Hepatocyte (in vitro differentiated cells): ENCODE measurements around the gene ASB9. TPM values are rescaled to one million over a fixed set of nuclear protein-coding genes. Genes with fewer than 3 reads are reported as not detected.

Source experiments
- DNase-seq: peaks from one replicate; pipeline ENCODE4 v3.0.0-alpha.2; 2016; ENCODE audit warnings: low spot score
- H2AFZ ChIP-seq: fragments of 200-600 bp; sonication (generic); 2 replicates; pipeline ENCODE4 v1.6.0; 2016; ENCODE audit warnings: antibody characterized with exemption, mild to moderate bottlenecking
- H3K27ac ChIP-seq: fragments of 200-600 bp; sonication (generic); 2 replicates; pipeline ENCODE4 v1.5.1; 2016; ENCODE audit warnings: mild to moderate bottlenecking
- H3K27me3 ChIP-seq: fragments of 200-600 bp; sonication (generic); 2 replicates; pipeline ENCODE4 v1.6.1; 2016
- H3K36me3 ChIP-seq: fragments of 200-600 bp; sonication (generic); replicated peaks from 2 replicates; pipeline ENCODE4 v1.5.1; 2016; ENCODE audit warnings: low read depth; ENCODE audit not compliant: insufficient read depth
- H3K4me1 ChIP-seq: fragments of 200-600 bp; sonication (generic); 2 replicates; pipeline ENCODE4 v1.5.1; 2016; ENCODE audit warnings: mild to moderate bottlenecking, moderate library complexity; ENCODE audit not compliant: insufficient read depth
- H3K4me2 ChIP-seq: fragments of 200-600 bp; sonication (generic); 2 replicates; pipeline ENCODE4 v1.6.0; 2016
- H3K4me3 ChIP-seq: fragments of 200-600 bp; sonication (generic); 2 replicates; pipeline ENCODE4 v1.5.1; 2016; ENCODE audit warnings: mild to moderate bottlenecking
- H3K79me2 ChIP-seq: fragments of 200-600 bp; sonication (generic); 2 replicates; pipeline ENCODE4 v1.6.0; 2017; ENCODE audit warnings: mild to moderate bottlenecking
- H3K9me2 ChIP-seq: fragments of 200-600 bp; sonication (generic); replicated peaks from 2 replicates; pipeline ENCODE4 v1.6.0; 2017; ENCODE audit warnings: mild to moderate bottlenecking; ENCODE audit not compliant: insufficient read depth
- H3K9me3 ChIP-seq: fragments of 200-600 bp; sonication (generic); 2 replicates; pipeline ENCODE4 v1.5.1; 2016; ENCODE audit warnings: low read depth, mild to moderate bottlenecking
- H4K20me1 ChIP-seq: fragments of 200-600 bp; sonication (generic); 2 replicates; pipeline ENCODE4 v1.6.0; 2016; ENCODE audit warnings: mild to moderate bottlenecking; ENCODE audit not compliant: insufficient read depth, poor library complexity, severe bottlenecking
- CTCF ChIP-seq: fragments of 200-600 bp; sonication (generic); IDR thresholded peaks from 2 replicates; pipeline ENCODE4 v1.5.1; 2016; ENCODE audit warnings: antibody characterized with exemption, mild to moderate bottlenecking; ENCODE audit not compliant: poor library complexity
- EZH2 ChIP-seq: fragments of 200-600 bp; sonication (generic); IDR thresholded peaks from 2 replicates; pipeline ENCODE4 v1.6.1; 2016; ENCODE audit warnings: antibody characterized with exemption, mild to moderate bottlenecking, borderline replicate concordance
- EZH2phosphoT487 ChIP-seq: fragments of 200-600 bp; sonication (generic); IDR thresholded peaks from one replicate; pipeline ENCODE4 v1.6.1; 2018; ENCODE audit warnings: antibody characterized with exemption, mild to moderate bottlenecking, low read depth, moderate library complexity; ENCODE audit not compliant: unreplicated experiment, severe bottlenecking
- WGBS: methylation state at CpG from one replicate; pipeline ENCODE4 v1.1.6; 2016; ENCODE audit warnings: low lambda C conversion rate; ENCODE audit errors: missing lambda C conversion rate; 5-methylcytosine and 5-hydroxymethylcytosine counted together
- polyA plus RNA-seq: library from polyadenylated mRNA; unstranded; fragments of >200 nt; fragmentation: Nextera tagmentation; extraction: Ambion mirVana; gene quantifications from 2 replicates; pipeline ENCODE4 v1.2.1, GENCODE V29; 2016
- total RNA-seq: library from RNA; depleted of rRNA; stranded (reverse); fragments of >200 nt; gene quantifications from 2 replicates; pipeline ENCODE4 v1.2.3, GENCODE V29; 2014

The ASB9 gene
- total RNA-seq (6.0 and 10.0 TPM in 2 replicates), polyA plus RNA-seq (4.1 and 4.7 TPM in 2 replicates)

GRCh38 chrX:15269618-15270521, at the start of gene ASB9:
Gene ASB9, minus strand, starts transcription at chrX:15270083. Its CDS starts 209 bp downstream, at chrX:15269874.
- WGBS = 50% methylated on average over 15 of the region's 15 CpGs
- Histone ChIP-seq H3K9me3 (no peaks in the 10 kb centered on the region), H3K4me3 (no peak within 1 kb of the TSS), H2AFZ (peak within 1 kb of the TSS; percentile 20), H3K79me2 (no peaks in the 10 kb centered on the region), H3K27ac (peak within 1 kb of the TSS; percentile 77), H3K27me3 (no peaks in the 10 kb centered on the region), H4K20me1 (no peaks in the 10 kb centered on the region), H3K4me1 (no peaks in the 10 kb centered on the region), H3K36me3 (no peaks in the 10 kb centered on the region), H3K4me2 (peak within 1 kb of the TSS; percentile 61), H3K9me2 (no peaks in the 10 kb centered on the region)
- TF ChIP-seq EZH2phosphoT487 (no peak), CTCF (no peak), EZH2 (no peak)
- peak; percentile 74 for DNase-seq

GRCh38 chrX:15319075-15319474, 49.2 kb upstream of the ASB9 start:
- 84% methylated on average over 4 of the region's 4 CpGs for WGBS
- no peak overlapping the region for H3K4me2 ChIP-seq
- H3K9me3 ChIP-seq = no peaks in the 10 kb centered on the region
- no peaks in the 10 kb centered on the region for H4K20me1 ChIP-seq
- no peaks in the 10 kb centered on the region for H3K27me3 ChIP-seq
- no peaks in the 10 kb centered on the region for H3K79me2 ChIP-seq
- H3K4me1 ChIP-seq = no peaks in the 10 kb centered on the region
- no peak for TF ChIP-seq EZH2
- no peak for TF ChIP-seq EZH2phosphoT487
- no peak for TF ChIP-seq CTCF
- H3K36me3 ChIP-seq = no peaks in the 10 kb centered on the region
- DNase-seq = no peak
- H3K4me3 ChIP-seq = no peak overlapping the region
- no peak overlapping the region for H2AFZ ChIP-seq
- no peaks in the 10 kb centered on the region for H3K9me2 ChIP-seq
- no peak overlapping the region for H3K27ac ChIP-seq

GRCh38 chrX:15315509-15315908, 45.6 kb upstream of the ASB9 start, which contains the start of gene ASB11:
Gene ASB11, minus strand, starts transcription at chrX:15315640. Its CDS starts 35 bp downstream, at chrX:15315605.
- no peaks in the 10 kb centered on the region for H3K79me2 ChIP-seq
- 39% methylated on average over 3 of the region's 3 CpGs for WGBS
- H2AFZ ChIP-seq = no peak within 1 kb of the TSS
- TF ChIP-seq EZH2phosphoT487 (no peak), CTCF (no peak), EZH2 (no peak)
- H3K27ac ChIP-seq = no peak within 1 kb of the TSS
- no peak within 1 kb of the TSS for H3K4me3 ChIP-seq
- no peaks in the 10 kb centered on the region for H3K36me3 ChIP-seq
- no peaks in the 10 kb centered on the region for H3K9me3 ChIP-seq
- H3K4me2 ChIP-seq = no peak within 1 kb of the TSS
- no peaks in the 10 kb centered on the region for H4K20me1 ChIP-seq
- no peaks in the 10 kb centered on the region for H3K4me1 ChIP-seq
- no peak for DNase-seq
- H3K9me2 ChIP-seq = no peaks in the 10 kb centered on the region
- H3K27me3 ChIP-seq = no peaks in the 10 kb centered on the region
